Fibroblast of lung (primary cell): ENCODE measurements around the gene MRPS35. TPM values are rescaled to one million over a fixed set of nuclear protein-coding genes. Genes with fewer than 3 reads are reported as not detected.

Source experiments
- DNase-seq, 2 donors: peaks; one replicate each; pipeline versions ENCODE4 v3.0.0 to v3.0.0-alpha.2; 2010; ENCODE audit warnings: low read depth in 2 of 2
- H2AFZ ChIP-seq: 2 replicates; pipeline ENCODE4 v1.5.1; 2012; ENCODE audit warnings: low read length, control low read depth, inconsistent platforms
- H3K27ac ChIP-seq: 2 replicates; pipeline ENCODE4 v1.5.1; 2011; ENCODE audit warnings: low read length, control low read depth; ENCODE audit not compliant: insufficient read depth
- H3K27me3 ChIP-seq: 2 replicates; pipeline ENCODE4 v1.5.1; 2011; ENCODE audit warnings: mild to moderate bottlenecking, low read length; ENCODE audit not compliant: control insufficient read depth, insufficient read depth
- H3K36me3 ChIP-seq: 2 replicates; pipeline ENCODE4 v1.5.1; 2011; ENCODE audit warnings: low read length; ENCODE audit not compliant: control insufficient read depth, insufficient read depth
- H3K4me1 ChIP-seq: 2 replicates; pipeline ENCODE4 v1.5.1; 2011; ENCODE audit warnings: low read length; ENCODE audit not compliant: control insufficient read depth, insufficient read depth; ENCODE audit errors: extremely low read depth
- H3K4me2 ChIP-seq: 2 replicates; pipeline ENCODE4 v1.5.1; 2011; ENCODE audit warnings: low read length, control low read depth; ENCODE audit not compliant: insufficient read depth; ENCODE audit errors: extremely low read depth
- H3K4me3 ChIP-seq, 4 experiments: fragments of 200-600 bp in 1 of 4; sonication (generic) in 1 of 4; replicated peaks in 1 of 4; 2 replicates each; pipeline ENCODE4 v1.5.1; 2011 to 2016; ENCODE audit warnings: low read length in 4 of 4, low read depth in 3 of 4, mild to moderate bottlenecking in 3 of 4, control low read depth in 2 of 4, inconsistent platforms in 1 of 4, mixed read lengths in 1 of 4; ENCODE audit not compliant: insufficient read depth in 1 of 4; ENCODE audit errors: control extremely low read depth in 1 of 4
- H3K79me2 ChIP-seq: 2 replicates; pipeline ENCODE4 v1.5.1; 2012; ENCODE audit warnings: mild to moderate bottlenecking, low read length, inconsistent platforms; ENCODE audit not compliant: control insufficient read depth, insufficient read depth
- H3K9ac ChIP-seq: 2 replicates; pipeline ENCODE4 v1.5.1; 2011; ENCODE audit warnings: mild to moderate bottlenecking, low read length, control low read depth; ENCODE audit not compliant: insufficient read depth
- H3K9me3 ChIP-seq: 2 replicates; pipeline ENCODE4 v1.5.1; 2012; ENCODE audit warnings: low read depth, low read length; ENCODE audit not compliant: control insufficient read depth, insufficient read depth
- H4K20me1 ChIP-seq: 2 replicates; pipeline ENCODE4 v1.5.1; 2011; ENCODE audit warnings: low read length; ENCODE audit not compliant: control insufficient read depth, insufficient read depth; ENCODE audit errors: extremely low read depth
- EZH2 ChIP-seq: IDR thresholded peaks from 2 replicates; pipeline ENCODE4 v1.5.1; 2012; ENCODE audit warnings: low read length, control low read depth, mild to moderate bottlenecking; ENCODE audit errors: missing control alignments
- polyA plus RNA-seq, 2 donors: library from polyadenylated mRNA; depleted of rRNA in 1 of 2; stranded (reverse) in 1 of 2; unstranded in 1 of 2; fragments of >200 nt; gene quantifications; 2 replicates each; pipeline ENCODE4 v1.2.1, GENCODE V29; 2011 to 2012; ENCODE audit warnings: missing spikeins in 1 of 2
- total RNA-seq: library from RNA; depleted of rRNA; stranded (reverse); fragments of >200 nt; gene quantifications from 2 replicates; pipeline ENCODE4 v1.2.1, GENCODE V29; 2014
- TF ChIP-seq, protein P1 (sequence below), 2 donors: IDR thresholded peaks in 1 of 2; conservative IDR thresholded peaks in 1 of 2; 1 replicate in 1 of 2; 2 replicates in 1 of 2; pipeline ENCODE4 v1.5.1; 2011 to 2012; ENCODE audit warnings: low read length in 2 of 2, control low read depth in 1 of 2, inconsistent platforms in 1 of 2, low read depth in 1 of 2, mild to moderate bottlenecking in 1 of 2

Gene MRPS35
- total and polyA plus RNA-seq, 2 donors (not counting 1 experiment from before 2014, with no cell fraction given): 52.5 to 70.7 TPM

DNA sequence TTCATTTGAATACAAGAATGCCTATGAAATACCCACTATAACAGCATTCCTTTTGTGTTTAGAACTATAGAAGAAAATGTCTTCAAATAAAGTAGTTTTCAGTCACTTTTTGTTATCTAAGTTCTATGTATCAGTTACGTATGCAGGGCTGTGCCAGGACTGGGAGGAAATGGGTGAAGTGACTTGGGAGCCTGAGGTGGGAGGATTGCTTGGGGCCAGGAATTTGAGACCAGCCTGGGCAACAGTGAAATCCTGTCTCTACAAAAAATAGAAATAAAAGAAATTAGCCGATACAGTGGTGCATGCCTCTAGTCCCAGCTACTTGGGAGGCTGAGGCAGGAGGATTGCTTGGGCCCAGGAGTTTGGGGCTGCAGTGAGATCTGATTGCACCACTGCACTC lies 92.3 kb downstream of the MRPS35 start:
- no peak overlapping the region for H2AFZ ChIP-seq
- no peaks in the 10 kb centered on the region for H4K20me1 ChIP-seq
- no peak for TF ChIP-seq EZH2
- TF ChIP-seq, protein P1, sequence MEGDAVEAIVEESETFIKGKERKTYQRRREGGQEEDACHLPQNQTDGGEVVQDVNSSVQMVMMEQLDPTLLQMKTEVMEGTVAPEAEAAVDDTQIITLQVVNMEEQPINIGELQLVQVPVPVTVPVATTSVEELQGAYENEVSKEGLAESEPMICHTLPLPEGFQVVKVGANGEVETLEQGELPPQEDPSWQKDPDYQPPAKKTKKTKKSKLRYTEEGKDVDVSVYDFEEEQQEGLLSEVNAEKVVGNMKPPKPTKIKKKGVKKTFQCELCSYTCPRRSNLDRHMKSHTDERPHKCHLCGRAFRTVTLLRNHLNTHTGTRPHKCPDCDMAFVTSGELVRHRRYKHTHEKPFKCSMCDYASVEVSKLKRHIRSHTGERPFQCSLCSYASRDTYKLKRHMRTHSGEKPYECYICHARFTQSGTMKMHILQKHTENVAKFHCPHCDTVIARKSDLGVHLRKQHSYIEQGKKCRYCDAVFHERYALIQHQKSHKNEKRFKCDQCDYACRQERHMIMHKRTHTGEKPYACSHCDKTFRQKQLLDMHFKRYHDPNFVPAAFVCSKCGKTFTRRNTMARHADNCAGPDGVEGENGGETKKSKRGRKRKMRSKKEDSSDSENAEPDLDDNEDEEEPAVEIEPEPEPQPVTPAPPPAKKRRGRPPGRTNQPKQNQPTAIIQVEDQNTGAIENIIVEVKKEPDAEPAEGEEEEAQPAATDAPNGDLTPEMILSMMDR (conservative IDR thresholded peaks at IDR 0.05 in 1 of 2, IDR thresholded peaks at IDR 0.05 in 1 of 2; ENCODE audit: low read depth in 1 of 2, low read length in 2 of 2): no peak
- H3K9ac ChIP-seq: no peak overlapping the region
- H3K4me3 ChIP-seq: no peak overlapping the region
- H3K27ac ChIP-seq: no peak overlapping the region
- no peak for DNase-seq
- H3K9me3 ChIP-seq: no peaks in the 10 kb centered on the region
- no peaks in the 10 kb centered on the region for H3K79me2 ChIP-seq
- no peak overlapping the region for H3K4me2 ChIP-seq
- no peaks in the 10 kb centered on the region for H3K27me3 ChIP-seq
- H3K36me3 ChIP-seq: peaks cover 1% of the 10 kb centered on the region
- H3K4me1 ChIP-seq: no peaks in the 10 kb centered on the region

DNA sequence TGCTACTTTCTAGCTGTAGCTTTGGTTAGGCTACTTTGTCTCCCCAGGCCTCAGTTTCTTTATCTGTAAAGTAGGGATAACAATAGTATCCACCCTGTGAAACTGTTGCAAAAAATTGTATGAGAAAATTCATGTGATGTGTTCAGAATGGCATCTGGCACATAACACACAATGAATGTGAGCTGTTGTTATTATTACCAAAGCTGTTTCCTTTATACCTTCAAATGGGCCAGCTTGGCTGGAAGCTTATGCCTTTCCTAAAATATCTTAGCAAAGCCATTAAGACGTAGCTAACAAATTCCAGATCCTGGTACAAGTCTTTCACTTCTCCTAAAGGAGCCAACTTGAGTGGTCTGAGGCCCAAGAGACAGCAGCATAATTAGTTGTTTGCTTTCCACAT lies 94.6 kb downstream of the MRPS35 start:
- Histone ChIP-seq H2AFZ (no peak overlapping the region), H3K27ac (no peak overlapping the region), H3K36me3 (no peaks in the 10 kb centered on the region), H3K4me3 (no peak overlapping the region), H3K9me3 (no peaks in the 10 kb centered on the region), H3K4me1 (no peaks in the 10 kb centered on the region), H3K79me2 (no peaks in the 10 kb centered on the region), H3K9ac (no peak overlapping the region), H3K27me3 (peaks cover 2% of the 10 kb centered on the region), H3K4me2 (no peak overlapping the region), H4K20me1 (no peaks in the 10 kb centered on the region)
- no peak for DNase-seq
- no peak for TF ChIP-seq EZH2

Other genes starting within 250 kb of the MRPS35 start
- 51.4 and 93.0 TPM in 2 replicates for gene PPFIBP1, start 186.6 kb upstream of the MRPS35 start, total RNA-seq
- gene PPFIBP1, start 186.6 kb upstream of the MRPS35 start, polyA plus RNA-seq: 46.8 and 65.1 TPM in 2 replicates
- 0.77 and 0.99 TPM in 2 replicates for gene REP15, start 14.4 kb upstream of the MRPS35 start, total RNA-seq
- 0.78 and 0.95 TPM in 2 replicates for gene REP15, start 14.4 kb upstream of the MRPS35 start, polyA plus RNA-seq
- gene KLHL42, start 69.4 kb downstream of the MRPS35 start, total RNA-seq: 24.1 and 25.3 TPM in 2 replicates
- gene KLHL42, start 69.4 kb downstream of the MRPS35 start, polyA plus RNA-seq: 12.3 and 16.6 TPM in 2 replicates
- gene MANSC4, start 69.4 kb downstream of the MRPS35 start, total RNA-seq: 0.17 TPM in 1 of 2 replicates, not detected in the other
- gene MANSC4, start 69.4 kb downstream of the MRPS35 start, polyA plus RNA-seq: not detected in 2 replicates